K562 (cell line): Measurements from ENCODE around the gene RFC2. TPM values are rescaled to one million over a fixed set of nuclear protein-coding genes. Genes with fewer than 3 reads are reported as not detected.

Experiments used
- ATAC-seq: fragments of 200-7000 bp; cut with Tn5 transposase; 3 replicates; pipeline ENCODE4 v1.9.1; 2020; ENCODE audit warnings: moderate library complexity
- BruUV-seq: library from RNA; stranded (reverse); fragments of 400-500 nt; replicated peaks from 2 replicates; lab custom pipeline; 2021; lab: Mats Ljungman, UMichigan
- CTCF ChIA-PET: fragments of 300-600 bp; formaldehyde crosslinking; extraction: SDS; loops from one replicate; lab custom pipeline; 2021; ENCODE audit warnings: low intra/inter-chr PET ratio; lab: Yijun Ruan, JAX
- POLR2A ChIA-PET: fragments of 300-600, 350-650 bp; sonication (Branson Sonifier 250); formaldehyde crosslinking; extraction: SDS; loops from one replicate; lab custom pipeline; 2021; ENCODE audit warnings: antibody characterized with exemption, inconsistent platforms; lab: Yijun Ruan, JAX
- DNase-seq, 4 experiments: peaks; one replicate each; pipeline versions ENCODE4 v3.0.0 to v3.0.0-alpha.2; 2011 to 2018; ENCODE audit warnings: low spot score in 3 of 4, mixed read lengths in 3 of 4; ENCODE audit errors: extremely low read depth in 1 of 4
- FAIRE-seq: peaks from 2 replicates; lab custom pipeline; 2011; peaks lifted over from hg19 to GRCh38; lab: Jason Lieb, UNC
- H2AFZ ChIP-seq: 2 replicates; pipeline ENCODE4 v1.6.0; 2011; ENCODE audit warnings: low read depth, low read length, control low read depth, inconsistent platforms
- H3K27ac ChIP-seq: fragments of 200-600 bp; 3 replicates; pipeline ENCODE4 v1.8.0; 2011; ENCODE audit warnings: low read depth, mild to moderate bottlenecking, control low read depth, inconsistent platforms, low read length, moderate library complexity, mixed read lengths; ENCODE audit errors: extremely low read depth
- H3K27me3 ChIP-seq, 2 experiments: fragments of 300-600 bp in 1 of 2; 2 replicates in 1 of 2; 3 replicates in 1 of 2; pipeline versions ENCODE4 v1.6.0 to v1.8.0; 2011; ENCODE audit warnings: inconsistent platforms in 2 of 2, low read length in 2 of 2, mild to moderate bottlenecking in 1 of 2, mixed read lengths in 1 of 2, moderate library complexity in 1 of 2; ENCODE audit not compliant: control insufficient read depth in 2 of 2, insufficient read depth in 2 of 2
- H3K36me3 ChIP-seq: fragments of 300-600 bp; 3 replicates; pipeline ENCODE4 v1.8.0; 2011; ENCODE audit warnings: mild to moderate bottlenecking, low read length, inconsistent platforms; ENCODE audit not compliant: control insufficient read depth, insufficient read depth
- H3K4me1 ChIP-seq, 2 experiments: fragments of 200-600 bp in 1 of 2; replicated peaks in 1 of 2; 2 replicates in 1 of 2; 3 replicates in 1 of 2; pipeline versions ENCODE4 v1.5.1 to v1.8.0; 2011; ENCODE audit warnings: inconsistent platforms in 2 of 2, low read length in 2 of 2, mild to moderate bottlenecking in 1 of 2, mixed read lengths in 1 of 2, moderate library complexity in 1 of 2; ENCODE audit not compliant: control insufficient read depth in 2 of 2, insufficient read depth in 2 of 2
- H3K4me2 ChIP-seq: 2 replicates; pipeline ENCODE4 v1.6.1; 2011; ENCODE audit warnings: low read length, control low read depth, inconsistent platforms, mixed read lengths; ENCODE audit not compliant: insufficient read depth
- H3K4me3 ChIP-seq: fragments of 200-600 bp; sonication (generic), shearing (Covaris generic); 2 replicates; pipeline ENCODE4 v1.5.1; 2016; ENCODE audit warnings: control low read depth, inconsistent platforms
- H3K79me2 ChIP-seq: fragments of 200-600 bp; 3 replicates; pipeline ENCODE4 v1.8.0; 2011; ENCODE audit warnings: low read length, inconsistent platforms; ENCODE audit not compliant: control insufficient read depth, insufficient read depth
- H3K9ac ChIP-seq, 2 experiments: 2 replicates each; pipeline versions ENCODE4 v1.6.0 to v1.6.1; 2011; ENCODE audit warnings: low read depth in 2 of 2, low read length in 2 of 2, control low read depth in 1 of 2, inconsistent platforms in 1 of 2, mild to moderate bottlenecking in 1 of 2, mixed read lengths in 1 of 2; ENCODE audit not compliant: insufficient read depth in 1 of 2
- H3K9me1 ChIP-seq: one replicate; pipeline ENCODE4 v1.6.0; 2011; ENCODE audit warnings: inconsistent platforms, mild to moderate bottlenecking, low read length, moderate library complexity; ENCODE audit not compliant: control insufficient read depth, insufficient read depth
- H3K9me3 ChIP-seq: replicated peaks from 2 replicates; pipeline ENCODE4 v1.5.1; 2011; ENCODE audit warnings: low read depth, low read length, inconsistent platforms; ENCODE audit not compliant: control insufficient read depth, insufficient read depth
- H4K20me1 ChIP-seq: replicated peaks from 2 replicates; pipeline ENCODE4 v1.6.1; 2011; ENCODE audit warnings: low read length, inconsistent platforms, mixed read lengths; ENCODE audit not compliant: control insufficient read depth, insufficient read depth
- POLR2AphosphoS5 ChIP-seq: IDR thresholded peaks from 2 replicates; pipeline ENCODE4 v1.6.1; 2011; ENCODE audit warnings: mild to moderate bottlenecking, low read depth, low read length, moderate library complexity; ENCODE audit not compliant: control insufficient read depth, insufficient read depth
- ZNF133 ChIP-seq: fragments of 250-450 bp; sonication (Bioruptor Pico); IDR thresholded peaks from 2 replicates; pipeline ENCODE4 v1.4.0; 2020; ENCODE audit warnings: mild to moderate bottlenecking
- ZNF444 ChIP-seq: fragments of 250-450 bp; sonication (Bioruptor Pico); IDR thresholded peaks from 2 replicates; pipeline ENCODE4 v1.4.0; 2020; ENCODE audit warnings: mild to moderate bottlenecking, moderate library complexity
- WGBS: fragments of 100-300 bp; shearing (Covaris generic); methylation state at CpG from one replicate; pipeline ENCODE4 v1.1.6; 2016; ENCODE audit warnings: low coverage, mixed read lengths; ENCODE audit not compliant: insufficient coverage; ENCODE audit errors: missing lambda C conversion rate; 5-methylcytosine and 5-hydroxymethylcytosine counted together
- in situ Hi-C: fragments of 300-500 bp; cut with MboI; formaldehyde crosslinking; loops from 4 replicates; pipeline ENCODE4 v1.15.0; 2018; ENCODE audit warnings: inconsistent platforms, mixed read lengths
- intact Hi-C: fragments of 100-400 bp; cut with micrococcal nuclease; formaldehyde crosslinking; loops from 2 replicates; pipeline ENCODE4 v1.14.2; 2022
- polyA plus RNA-seq, 8 experiments: library from polyadenylated mRNA; depleted of rRNA in 4 of 8; stranded (reverse) in 5 of 8; unstranded in 3 of 8; fragments of >200 nt; fragmentation: Nextera tagmentation in 2 of 8; fragmentation: Illumina TruSeq in 1 of 8; extraction: Ambion mirVana in 2 of 8; extraction: Trizol in 1 of 8; gene quantifications; 2 replicates each; pipeline versions ENCODE4 v1.2.1 to v1.2.3, GENCODE V29; 2011 to 2014; ENCODE audit warnings: inconsistent platforms in 1 of 8, missing spikeins in 1 of 8
- total RNA-seq, 7 experiments: library from RNA; depleted of rRNA in 6 of 7; stranded (reverse); fragments of >200 nt in 6 of 7; fragmentation: Illumina TruSeq in 2 of 7; extraction: Trizol in 2 of 7; gene quantifications; 2 replicates each; pipeline versions ENCODE4 v1.2.1 to v1.2.3, GENCODE V29; 2011 to 2021; ENCODE audit warnings: low replicate concordance in 1 of 7

RFC2 gene
- total and polyA plus RNA-seq, 9 of the 15 experiments (the other 6 are each of a cell fraction or from before 2014, with no cell fraction given) = 32.5 to 161 (median 102) TPM

- no peak for FAIRE-seq
- 94% methylated on average over 8 of the region's 8 CpGs for whole genome bisulfite sequencing
- Histone ChIP-seq H2AFZ (no peak overlapping the region), H3K36me3 (peaks cover 88% of the 10 kb centered on the region), H3K79me2 (peaks cover 31% of the 10 kb centered on the region), H3K9ac (no peak overlapping the region), H3K4me2 (no peak overlapping the region), H3K9me1 (no peaks in the 10 kb centered on the region), H3K4me3 (no peak overlapping the region), H4K20me1 (peaks cover 17% of the 10 kb centered on the region), H3K4me1 (no peaks in the 10 kb centered on the region), H3K9me3 (no peaks in the 10 kb centered on the region), H3K27me3 (no peaks in the 10 kb centered on the region), H3K27ac (no peak overlapping the region)
- no peak for ATAC-seq
- in situ Hi-C loops = no loop called here
- ChIA-PET CTCF (no interaction called here), POLR2A (interaction anchor here (1.0 to 7.2 kb wide), 5 partner anchors 10 to 16 kb away, joined by 3 to 86 read pairs (median 5); partner anchors contain the start of gene EIF4H)
- intact Hi-C loops = no loop called here
- peak; percentile 26; the same call in 1 of the 2 replicates for TF ChIP-seq POLR2AphosphoS5
- TF ChIP-seq ZNF133 (CRISPR knock-in tag) = no peak
- DNase-seq = no peak
- BruUV-seq = no TSS peak
Measured at GRCh38 chr7:74193054-74193453, 61.1 kb downstream of the RFC2 start.

- H3K4me1 ChIP-seq = no peaks in the 10 kb centered on the region
- BruUV-seq = no TSS peak
- H3K4me2 ChIP-seq = no peak overlapping the region
- peaks cover 93% of the 10 kb centered on the region for H3K36me3 ChIP-seq
- 94% methylated on average over 9 of the region's 9 CpGs for WGBS
- no peak overlapping the region for H3K9ac ChIP-seq
- TF ChIP-seq ZNF444 = no peak
- POLR2A ChIA-PET = interaction anchor here (0.6 to 7.2 kb wide), 6 partner anchors 8 to 147 kb away, joined by 3 to 86 read pairs (median 4); partner anchors contain the start of gene EIF4H
- H3K9me1 ChIP-seq = no peaks in the 10 kb centered on the region
- intact Hi-C loops (no loop called here), in situ Hi-C loops (no loop called here)
- H3K27ac ChIP-seq = no peak overlapping the region
- no peak for FAIRE-seq
- peaks cover 28% of the 10 kb centered on the region for H4K20me1 ChIP-seq
- H2AFZ ChIP-seq = no peak overlapping the region
- no peak for ATAC-seq
- H3K4me3 ChIP-seq = no peak overlapping the region
- CTCF ChIA-PET = no interaction called here
- no peaks in the 10 kb centered on the region for H3K9me3 ChIP-seq
- no peak for DNase-seq
- H3K79me2 ChIP-seq = peaks cover 49% of the 10 kb centered on the region
- H3K27me3 ChIP-seq = no peaks in the 10 kb centered on the region
Measured at GRCh38 chr7:74191231-74191630, 63.0 kb downstream of the RFC2 start.
